GM21526 (cell line): ENCODE data around the gene RRP1B.
"Not testable (repeated sequence)": the region's sequence is repeated elsewhere in the genome, so short reads cannot be mapped to it uniquely, and the experiment has no call there.

Experiments used
- ATAC-seq: cut with Tn5 transposase; IDR thresholded peaks from one replicate; pipeline ENCODE4 v1.9.1; 2021; ENCODE audit warnings: moderate library complexity; ENCODE audit not compliant: unreplicated experiment, low FRiP score

The RRP1B gene

GRCh38 chr21:43667191-43667904, 8.0 kb downstream of the RRP1B start:
- no peak for ATAC-seq

- ATAC-seq: no peak
Measured at GRCh38 chr21:43669828-43670605, 10.7 kb downstream of the RRP1B start.

GRCh38 chr21:43675871-43676270, 16.5 kb downstream of the RRP1B start:
- ATAC-seq: no peak

GRCh38 chr21:43676391-43676790, 17.0 kb downstream of the RRP1B start:
- no peak for ATAC-seq

- ATAC-seq: no peak
Measured at GRCh38 chr21:43679951-43680350, 20.6 kb downstream of the RRP1B start.

- not testable (repeated sequence) for ATAC-seq
Measured at GRCh38 chr21:43680421-43680820, 21.1 kb downstream of the RRP1B start.

GRCh38 chr21:43681650-43682049, 22.3 kb downstream of the RRP1B start:
- no peak for ATAC-seq

- no peak for ATAC-seq
Measured at GRCh38 chr21:43684424-43684823, 25.1 kb downstream of the RRP1B start.

GRCh38 chr21:43686811-43687565, 27.6 kb downstream of the RRP1B start:
- no peak for ATAC-seq

GRCh38 chr21:43687566-43688399, 28.4 kb downstream of the RRP1B start:
- ATAC-seq: no peak

GRCh38 chr21:43688906-43689305, 29.5 kb downstream of the RRP1B start:
- no peak for ATAC-seq

GRCh38 chr21:43689556-43690337, 30.4 kb downstream of the RRP1B start:
- no peak for ATAC-seq

GRCh38 chr21:43690346-43690745, 31.0 kb downstream of the RRP1B start:
- no peak for ATAC-seq

GRCh38 chr21:43691086-43691795, 31.9 kb downstream of the RRP1B start:
- ATAC-seq: no peak

GRCh38 chr21:43691801-43692200, 32.4 kb downstream of the RRP1B start:
- ATAC-seq: no peak

GRCh38 chr21:43692949-43693348, 33.6 kb downstream of the RRP1B start:
- no peak for ATAC-seq

GRCh38 chr21:43693981-43694380, 34.6 kb downstream of the RRP1B start:
- no peak for ATAC-seq

GRCh38 chr21:43694437-43695079, 35.2 kb downstream of the RRP1B start:
- no peak for ATAC-seq

- no peak for ATAC-seq
Measured at GRCh38 chr21:43696214-43696613, 36.9 kb downstream of the RRP1B start.
